ENCODE results near the gene MRC1. TPM values are rescaled to one million over a fixed set of nuclear protein-coding genes. Genes with fewer than 3 reads are reported as not detected.

The MRC1 gene
- total and polyA plus RNA-seq, 9 of the 15 experiments (the other 6 are each of a cell fraction or from before 2014, with no cell fraction given): 0.01 to 0.20 (median 0.03) TPM; not detected in 5

DNA sequence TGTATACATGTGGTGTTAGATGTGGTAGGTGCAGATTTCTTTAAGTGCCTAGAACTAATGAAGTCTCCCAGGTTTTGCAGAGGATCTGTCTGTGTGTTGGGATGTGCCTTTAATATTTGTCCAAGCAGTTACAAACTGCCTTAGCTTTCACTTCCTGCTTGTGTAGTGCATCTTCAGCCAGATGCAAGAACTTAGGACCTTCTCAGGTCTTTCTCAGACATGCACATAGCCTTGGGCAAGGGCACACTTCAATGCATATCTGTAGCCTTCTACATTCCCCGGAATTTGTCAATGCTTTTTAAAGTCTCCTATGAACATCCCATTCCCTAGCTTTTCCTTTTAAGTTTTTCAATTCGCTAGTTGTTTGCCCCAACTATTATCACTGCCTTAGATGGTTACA lies 95.4 kb downstream of the MRC1 start:
- intact Hi-C loops (cut with micrococcal nuclease): no loop called here
- WGBS (ENCODE audit: insufficient coverage, low coverage, missing lambda C conversion rate): 4% methylated on average over 2 of the region's 2 CpGs
- H3K79me2 ChIP-seq (ENCODE audit: control insufficient read depth, insufficient read depth, low read length): no peaks in the 10 kb centered on the region
- H3K4me1 ChIP-seq (replicated peaks in 1 of 2; ENCODE audit: control insufficient read depth in 2 of 2, insufficient read depth in 2 of 2, low read length in 2 of 2): no peaks in the 10 kb centered on the region
- in situ Hi-C loops (cut with MboI): no loop called here
- H3K9me3 ChIP-seq (replicated peaks; ENCODE audit: control insufficient read depth, insufficient read depth, low read depth, low read length): no peaks in the 10 kb centered on the region
- no peak overlapping the region for H3K27ac ChIP-seq (ENCODE audit: extremely low read depth, low read depth, low read length)
- TF ChIP-seq PHB2 (IDR thresholded peaks at IDR 0.05; ENCODE audit: low read depth): no peak
- no peak for TF ChIP-seq SPI1 (IDR thresholded peaks at IDR 0.05; ENCODE audit: borderline replicate concordance, low read depth, low read length)
- TF ChIP-seq ZNF696 (CRISPR knock-in tag; conservative IDR thresholded peaks at IDR 0.05): no peak
- TF ChIP-seq ZNF274 (IDR thresholded peaks at IDR 0.05; ENCODE audit: borderline replicate concordance, low read depth, low read length): no peak
- H3K27me3 ChIP-seq (ENCODE audit: control insufficient read depth in 2 of 2, insufficient read depth in 2 of 2, low read length in 2 of 2): 0 out of 5 replicates have a peak, but pooled peaks cover 2 to 4% of the 10 kb centered on the region in 2 experiments
- H3K4me2 ChIP-seq (ENCODE audit: insufficient read depth, low read length): no peak overlapping the region
- H3K36me3 ChIP-seq (ENCODE audit: control insufficient read depth, insufficient read depth, low read length): no peaks in the 10 kb centered on the region
- ATAC-seq: no peak
- DNase-seq (ENCODE audit: extremely low read depth in 1 of 4, low spot score in 3 of 4): no peak
- H2AFZ ChIP-seq (ENCODE audit: low read depth, low read length): no peak overlapping the region
- H3K9ac ChIP-seq (ENCODE audit: insufficient read depth in 1 of 2, low read depth in 2 of 2, low read length in 2 of 2): no peak overlapping the region
- POLR2A ChIA-PET: interaction anchor here (0.6 to 1.0 kb wide), 4 partner anchors 10 to 79 kb away, joined by 3 read pairs; no protein-coding TSS in a partner anchor
- H3K4me3 ChIP-seq: no peak overlapping the region
- H4K20me1 ChIP-seq (replicated peaks; ENCODE audit: control insufficient read depth, insufficient read depth, low read length): no peaks in the 10 kb centered on the region; the same call in 1 of the 2 replicates
- FAIRE-seq: no peak
- H3K9me1 ChIP-seq (ENCODE audit: control insufficient read depth, insufficient read depth, low read length): no peaks in the 10 kb centered on the region
- no TSS peak for BruUV-seq (replicated peaks)
- CTCF ChIA-PET (ENCODE audit: low intra/inter-chr PET ratio): no interaction called here

DNA sequence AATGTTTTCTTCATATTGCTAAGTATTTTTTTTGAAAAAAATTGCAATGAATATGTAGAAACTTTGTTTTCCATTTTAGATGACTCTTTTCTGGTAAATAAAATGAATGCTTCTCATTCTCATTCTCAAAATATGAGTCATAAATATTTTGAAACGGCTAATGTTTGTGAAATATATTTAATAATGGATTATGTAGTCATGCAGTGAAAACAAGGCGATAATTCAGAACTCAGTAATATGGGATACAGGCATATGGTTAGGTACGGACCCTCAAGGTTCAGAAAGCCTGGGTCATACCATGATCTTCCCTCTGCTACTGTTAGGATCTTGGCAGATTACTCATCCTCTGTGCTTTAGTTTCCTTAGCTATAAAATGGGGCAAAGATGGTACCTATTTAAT lies 96.3 kb downstream of the MRC1 start:
- Histone ChIP-seq H3K27ac (ENCODE audit: extremely low read depth, low read depth, low read length) (no peak overlapping the region), H3K36me3 (ENCODE audit: control insufficient read depth, insufficient read depth, low read length) (no peaks in the 10 kb centered on the region), H3K79me2 (ENCODE audit: control insufficient read depth, insufficient read depth, low read length) (no peaks in the 10 kb centered on the region), H2AFZ (ENCODE audit: low read depth, low read length) (no peak overlapping the region), H4K20me1 (replicated peaks; ENCODE audit: control insufficient read depth, insufficient read depth, low read length) (no peaks in the 10 kb centered on the region; the same call in 1 of the 2 replicates), H3K27me3 (ENCODE audit: control insufficient read depth in 2 of 2, insufficient read depth in 2 of 2, low read length in 2 of 2) (0 out of 5 replicates have a peak, but pooled peaks cover 2 to 4% of the 10 kb centered on the region in 2 experiments), H3K4me2 (ENCODE audit: insufficient read depth, low read length) (no peak overlapping the region), H3K4me3 (no peak overlapping the region), H3K4me1 (replicated peaks in 1 of 2; ENCODE audit: control insufficient read depth in 2 of 2, insufficient read depth in 2 of 2, low read length in 2 of 2) (no peaks in the 10 kb centered on the region), H3K9me1 (ENCODE audit: control insufficient read depth, insufficient read depth, low read length) (no peaks in the 10 kb centered on the region), H3K9me3 (replicated peaks; ENCODE audit: control insufficient read depth, insufficient read depth, low read depth, low read length) (no peaks in the 10 kb centered on the region), H3K9ac (ENCODE audit: insufficient read depth in 1 of 2, low read depth in 2 of 2, low read length in 2 of 2) (no peak overlapping the region)
- ATAC-seq: no peak
- POLR2A ChIA-PET: interaction anchor here (0.7 kb wide), 1 partner anchor 15 kb away, joined by 3 read pairs; no protein-coding TSS in a partner anchor
- no peak for DNase-seq (ENCODE audit: extremely low read depth in 1 of 4, low spot score in 3 of 4)
- in situ Hi-C loops (cut with MboI) (no loop called here), intact Hi-C loops (cut with micrococcal nuclease) (no loop called here)
- FAIRE-seq: no peak
- WGBS (ENCODE audit: insufficient coverage, low coverage, missing lambda C conversion rate): 2% methylated on average over 3 of the region's 3 CpGs
- no TSS peak for BruUV-seq (replicated peaks)
- CTCF ChIA-PET (ENCODE audit: low intra/inter-chr PET ratio): no interaction called here
- no peak for TF ChIP-seq PHF8 (IDR thresholded peaks at IDR 0.05; ENCODE audit: borderline replicate concordance, low read length)
- TF ChIP-seq, protein P1, sequence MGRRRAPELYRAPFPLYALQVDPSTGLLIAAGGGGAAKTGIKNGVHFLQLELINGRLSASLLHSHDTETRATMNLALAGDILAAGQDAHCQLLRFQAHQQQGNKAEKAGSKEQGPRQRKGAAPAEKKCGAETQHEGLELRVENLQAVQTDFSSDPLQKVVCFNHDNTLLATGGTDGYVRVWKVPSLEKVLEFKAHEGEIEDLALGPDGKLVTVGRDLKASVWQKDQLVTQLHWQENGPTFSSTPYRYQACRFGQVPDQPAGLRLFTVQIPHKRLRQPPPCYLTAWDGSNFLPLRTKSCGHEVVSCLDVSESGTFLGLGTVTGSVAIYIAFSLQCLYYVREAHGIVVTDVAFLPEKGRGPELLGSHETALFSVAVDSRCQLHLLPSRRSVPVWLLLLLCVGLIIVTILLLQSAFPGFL (CRISPR knock-in tag; IDR thresholded peaks at IDR 0.05): no peak
- no peak for TF ChIP-seq SMAD1 (IDR thresholded peaks at IDR 0.05; ENCODE audit: low read depth, low read length, partially characterized antibody)
- no peak for TF ChIP-seq PHB2 (IDR thresholded peaks at IDR 0.05; ENCODE audit: low read depth)
- no peak for TF ChIP-seq KLF6 (CRISPR knock-in tag; IDR thresholded peaks at IDR 0.05; ENCODE audit: borderline replicate concordance)
- TF ChIP-seq, protein P2, sequence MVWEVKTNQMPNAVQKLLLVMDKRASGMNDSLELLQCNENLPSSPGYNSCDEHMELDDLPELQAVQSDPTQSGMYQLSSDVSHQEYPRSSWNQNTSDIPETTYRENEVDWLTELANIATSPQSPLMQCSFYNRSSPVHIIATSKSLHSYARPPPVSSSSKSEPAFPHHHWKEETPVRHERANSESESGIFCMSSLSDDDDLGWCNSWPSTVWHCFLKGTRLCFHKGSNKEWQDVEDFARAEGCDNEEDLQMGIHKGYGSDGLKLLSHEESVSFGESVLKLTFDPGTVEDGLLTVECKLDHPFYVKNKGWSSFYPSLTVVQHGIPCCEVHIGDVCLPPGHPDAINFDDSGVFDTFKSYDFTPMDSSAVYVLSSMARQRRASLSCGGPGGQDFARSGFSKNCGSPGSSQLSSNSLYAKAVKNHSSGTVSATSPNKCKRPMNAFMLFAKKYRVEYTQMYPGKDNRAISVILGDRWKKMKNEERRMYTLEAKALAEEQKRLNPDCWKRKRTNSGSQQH (CRISPR knock-in tag; IDR thresholded peaks at IDR 0.05): no peak
- TF ChIP-seq ZNF232 (CRISPR knock-in tag; IDR thresholded peaks at IDR 0.05): no peak
- no peak for TF ChIP-seq SMAD3 (CRISPR knock-in tag; conservative IDR thresholded peaks at IDR 0.05)
- no peak for TF ChIP-seq CSDE1 (IDR thresholded peaks at IDR 0.05)
- no peak for TF ChIP-seq TAF9B (IDR thresholded peaks at IDR 0.05; ENCODE audit: partially characterized antibody)
- TF ChIP-seq SIN3A (IDR thresholded peaks at IDR 0.05; ENCODE audit: borderline replicate concordance in 2 of 2, control insufficient read depth in 1 of 2, low read depth in 2 of 2, low read length in 2 of 2): no peak
- TF ChIP-seq ERF (CRISPR knock-in tag; IDR thresholded peaks at IDR 0.05): no peak

Measured in K562 (cell line).